Kidney (tissue), 14 donors: ENCODE results near the gene PCDHGC3. TPM values are rescaled to one million over a fixed set of nuclear protein-coding genes. Genes with fewer than 3 reads are reported as not detected.

Experiments used
- DNase-seq, 5 donors: peaks; one replicate each; pipeline ENCODE4 v3.0.0-alpha.2; 2013 to 2020
- FAIRE-seq: peaks from 2 replicates; lab custom pipeline; 2012; peaks lifted over from hg19 to GRCh38; lab: Jason Lieb, UNC
- H3K27ac ChIP-seq, 2 donors: one replicate each; pipeline ENCODE4 v1.7.0; 2013; ENCODE audit warnings: low read depth in 2 of 2, low read length in 2 of 2, inconsistent platforms in 1 of 2
- H3K27me3 ChIP-seq: one replicate; pipeline ENCODE4 v1.7.1; 2013; ENCODE audit warnings: low read length, inconsistent platforms; ENCODE audit not compliant: control insufficient read depth, insufficient read depth
- H3K36me3 ChIP-seq, 3 donors: one replicate each; pipeline versions ENCODE4 v1.7.0 to v1.7.1; 2013; ENCODE audit warnings: low read length in 3 of 3, control low read depth in 1 of 3, inconsistent platforms in 1 of 3; ENCODE audit not compliant: insufficient read depth in 3 of 3, control insufficient read depth in 2 of 3
- H3K4me1 ChIP-seq, 3 donors: one replicate each; pipeline versions ENCODE4 v1.7.0 to v1.7.1; 2013; ENCODE audit warnings: low read length in 3 of 3, inconsistent platforms in 1 of 3, low read depth in 1 of 3; ENCODE audit not compliant: control insufficient read depth in 2 of 3, insufficient read depth in 2 of 3
- H3K4me3 ChIP-seq, 3 donors: one replicate each; pipeline versions ENCODE4 v1.7.0 to v1.8.1; 2013; ENCODE audit warnings: low read length in 3 of 3, control low read depth in 1 of 3, inconsistent platforms in 1 of 3
- H3K9ac ChIP-seq, 3 donors: one replicate each; pipeline versions ENCODE4 v1.7.0 to v1.7.1; 2013; ENCODE audit warnings: low read length in 3 of 3, control low read depth in 1 of 3, inconsistent platforms in 1 of 3
- H3K9me3 ChIP-seq, 3 donors: one replicate each; pipeline versions ENCODE4 v1.7.0 to v1.7.1; 2013; ENCODE audit warnings: low read length in 3 of 3, control low read depth in 1 of 3, inconsistent platforms in 1 of 3; ENCODE audit not compliant: control insufficient read depth in 2 of 3, insufficient read depth in 1 of 3
- CTCF ChIP-seq: IDR thresholded peaks from 3 replicates; pipeline ENCODE4 v1.5.1; 2012; ENCODE audit warnings: mild to moderate bottlenecking, moderate library complexity, borderline replicate concordance; ENCODE audit not compliant: insufficient read depth; ENCODE audit errors: extremely low read depth
- intact Hi-C: fragments of 100-400 bp; cut with DNase I; formaldehyde crosslinking; loops from one replicate; pipeline ENCODE4 v1.11.1; 2022
- polyA plus RNA-seq: library from polyadenylated mRNA; stranded (reverse); fragments of 350-450 nt; fragmentation: Illumina TruSeq; extraction: RNeasy Lipid Tissue Mini Kit (QIAGEN cat#74804); gene quantifications from one replicate; pipeline ENCODE4 v1.2.3, GENCODE V29; 2014; ENCODE audit warnings: low read depth, low replicate concordance; ENCODE audit not compliant: insufficient read depth
- total RNA-seq: library from RNA; stranded (reverse); fragmentation: NEBNext Ultra II Directional; extraction: Animal tissue kit (Norgen Biotek cat#: 25700); gene quantifications from one replicate; pipeline ENCODE4 v1.2.1, GENCODE V29; 2021
- donor health status: control.
- donor health status: control.
- donor health status: control.
- donor health status: control.
- donor health status: control.
- donor health status: DM: yes; HTN: yes; CAD: no.
- donor health status: Normal renal cell carcinoma (clear cell type).

Gene PCDHGC3
- total and polyA plus RNA-seq, 2 donors from 2014 or later, result 41.0 to 51.5 TPM

GRCh38 chr5:141517312-141517711, 41.5 kb downstream of the PCDHGC3 start:
- H3K9me3 ChIP-seq, result no peaks in the 10 kb centered on the region
- H3K27ac ChIP-seq, result no peak overlapping the region
- peaks cover 5 to 39% (median 18%) of the 10 kb centered on the region in 3 donors for H3K36me3 ChIP-seq
- no peak for FAIRE-seq
- TF ChIP-seq CTCF, result no peak
- no peak overlapping the region for H3K4me3 ChIP-seq
- DNase-seq, result peak in 1 of 5 donors; percentile 7
- H3K9ac ChIP-seq, result no peak overlapping the region
- H3K4me1 ChIP-seq, result peaks cover 7 to 9% (median 7%) of the 10 kb centered on the region in 3 donors
- intact Hi-C loops, result no loop called here
- no peaks in the 10 kb centered on the region for H3K27me3 ChIP-seq

- Histone ChIP-seq H3K4me3 (no peak overlapping the region), H3K9me3 (no peaks in the 10 kb centered on the region), H3K36me3 (peaks cover 5 to 46% (median 23%) of the 10 kb centered on the region in 3 donors), H3K27ac (no peak overlapping the region), H3K4me1 (peaks cover 6 to 9% (median 7%) of the 10 kb centered on the region in 3 donors), H3K27me3 (no peaks in the 10 kb centered on the region), H3K9ac (no peak overlapping the region)
- no peak for TF ChIP-seq CTCF
- intact Hi-C loops, result no loop called here
- DNase-seq (peak in 1 of 5 donors; percentile 44), FAIRE-seq (no peak)
Observed at GRCh38 chr5:141517880-141518617, 42.3 kb downstream of the PCDHGC3 start.

- Histone ChIP-seq H3K36me3 (peaks cover 5 to 50% (median 27%) of the 10 kb centered on the region in 3 donors), H3K9me3 (no peaks in the 10 kb centered on the region), H3K9ac (no peak overlapping the region), H3K27ac (no peak overlapping the region), H3K27me3 (no peaks in the 10 kb centered on the region), H3K4me3 (no peak overlapping the region), H3K4me1 (peaks cover 5 to 9% (median 7%) of the 10 kb centered on the region in 3 donors)
- DNase-seq (no peak), FAIRE-seq (no peak)
- no peak for TF ChIP-seq CTCF
- intact Hi-C loops, result no loop called here
Observed at GRCh38 chr5:141518618-141519015, 42.9 kb downstream of the PCDHGC3 start.
